Lung (tissue), 12 donors: Measurements from ENCODE around the gene COG2. TPM values are rescaled to one million over a fixed set of nuclear protein-coding genes. Genes with fewer than 3 reads are reported as not detected.

ENCODE experiments used
- ATAC-seq: fragments of 200-7000 bp; cut with Tn5 transposase; one replicate; pipeline ENCODE4 v1.9.1; 2020; ENCODE audit warnings: moderate number of reproducible peaks; ENCODE audit not compliant: insufficient read depth, low FRiP score
- DNase-seq, 3 donors: peaks; one replicate each; pipeline ENCODE4 v3.0.0-alpha.2; 2013 to 2017
- H3K27ac ChIP-seq, 2 donors: one replicate each; pipeline ENCODE4 v1.5.1; 2013; ENCODE audit warnings: mild to moderate bottlenecking in 2 of 2, moderate library complexity in 2 of 2, control low read depth in 1 of 2, inconsistent platforms in 1 of 2, low read depth in 1 of 2, low read length in 1 of 2
- H3K27me3 ChIP-seq, 3 donors: one replicate each; pipeline ENCODE4 v1.5.1; 2013; ENCODE audit warnings: low read length in 2 of 3; ENCODE audit not compliant: control insufficient read depth in 3 of 3, insufficient read depth in 3 of 3
- H3K36me3 ChIP-seq, 4 donors: one replicate each; pipeline ENCODE4 v1.5.1; 2013; ENCODE audit warnings: low read length in 4 of 4, mild to moderate bottlenecking in 1 of 4, moderate library complexity in 1 of 4; ENCODE audit not compliant: control insufficient read depth in 4 of 4, insufficient read depth in 4 of 4
- H3K4me1 ChIP-seq, 5 donors: one replicate each; pipeline ENCODE4 v1.5.1; 2013; ENCODE audit warnings: low read length in 5 of 5, mild to moderate bottlenecking in 2 of 5, moderate library complexity in 1 of 5; ENCODE audit not compliant: control insufficient read depth in 5 of 5, insufficient read depth in 5 of 5
- H3K4me3 ChIP-seq: one replicate; pipeline ENCODE4 v1.5.1; 2013; ENCODE audit warnings: mild to moderate bottlenecking, control low read depth, moderate library complexity
- H3K9ac ChIP-seq, 2 donors: one replicate each; pipeline ENCODE4 v1.5.1; 2013; ENCODE audit warnings: low read length in 2 of 2, control low read depth in 1 of 2; ENCODE audit not compliant: insufficient read depth in 1 of 2
- H3K9me3 ChIP-seq, 4 donors: one replicate each; pipeline ENCODE4 v1.5.1; 2013; ENCODE audit warnings: low read length in 3 of 4, mild to moderate bottlenecking in 1 of 4, moderate library complexity in 1 of 4; ENCODE audit not compliant: control insufficient read depth in 4 of 4, insufficient read depth in 3 of 4
- WGBS, 2 donors: extraction: QIAGEN DNeasy Blood & Tissue Kit; methylation state at CpG; one replicate each; pipeline ENCODE4 v1.1.7; 2013; 5-methylcytosine and 5-hydroxymethylcytosine counted together
- polyA plus RNA-seq, 2 donors: library from polyadenylated mRNA; stranded (reverse); fragments of 200-250 nt; gene quantifications; one replicate each; pipeline ENCODE4 v1.2.1, GENCODE V29; 2013
- total RNA-seq, 2 donors: library from RNA; depleted of rRNA in 1 of 2; stranded (reverse); fragments of >200 nt in 1 of 2; gene quantifications; one replicate each; pipeline ENCODE4 v1.2.1, GENCODE V29; 2014 to 2021
- TF ChIP-seq, protein P1 (sequence below): IDR thresholded peaks from 2 replicates; pipeline ENCODE4 v1.5.1; 2012; ENCODE audit warnings: mild to moderate bottlenecking; ENCODE audit errors: control extremely low read depth, extremely low read depth
- donor health status: control.
- donor health status: control.
- donor health status: Bipolar disorder and iron deficiency.
- donor health status: healthy.
- donor health status: DM: yes; HTN: yes; CAD: no.

COG2 gene
- total and polyA plus RNA-seq, 4 donors, result 8.6 to 41.0 (median 17.5) TPM

DNA sequence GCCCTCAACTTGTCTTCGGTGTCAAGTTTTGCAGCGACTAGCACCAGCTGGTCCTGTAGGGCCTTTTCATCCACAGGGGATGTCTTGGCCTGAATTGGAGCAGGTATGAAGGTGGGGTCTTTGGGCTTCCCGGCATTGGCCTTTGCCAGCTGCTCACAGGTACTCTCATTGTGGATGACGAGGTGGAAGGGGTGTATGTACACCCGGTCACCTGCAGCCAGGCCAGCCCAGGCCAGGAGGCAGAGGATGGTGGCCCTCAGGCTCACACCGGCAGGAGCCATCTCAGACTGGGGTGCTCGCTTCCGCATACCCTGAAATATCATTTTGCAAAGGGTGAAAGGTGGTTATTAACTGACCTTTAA lies 68.2 kb downstream of the COG2 start:
- ATAC-seq (no peak), DNase-seq (no peak)
- H3K36me3 ChIP-seq, result no peaks in the 10 kb centered on the region
- WGBS, 2 donors, result 95 to 97% methylated on average over 8 of the region's 8 CpGs
- peaks cover 0 to 12% (median 6%) of the 10 kb centered on the region in 5 donors for H3K4me1 ChIP-seq
- no peaks in the 10 kb centered on the region for H3K9me3 ChIP-seq
- TF ChIP-seq, protein P1, sequence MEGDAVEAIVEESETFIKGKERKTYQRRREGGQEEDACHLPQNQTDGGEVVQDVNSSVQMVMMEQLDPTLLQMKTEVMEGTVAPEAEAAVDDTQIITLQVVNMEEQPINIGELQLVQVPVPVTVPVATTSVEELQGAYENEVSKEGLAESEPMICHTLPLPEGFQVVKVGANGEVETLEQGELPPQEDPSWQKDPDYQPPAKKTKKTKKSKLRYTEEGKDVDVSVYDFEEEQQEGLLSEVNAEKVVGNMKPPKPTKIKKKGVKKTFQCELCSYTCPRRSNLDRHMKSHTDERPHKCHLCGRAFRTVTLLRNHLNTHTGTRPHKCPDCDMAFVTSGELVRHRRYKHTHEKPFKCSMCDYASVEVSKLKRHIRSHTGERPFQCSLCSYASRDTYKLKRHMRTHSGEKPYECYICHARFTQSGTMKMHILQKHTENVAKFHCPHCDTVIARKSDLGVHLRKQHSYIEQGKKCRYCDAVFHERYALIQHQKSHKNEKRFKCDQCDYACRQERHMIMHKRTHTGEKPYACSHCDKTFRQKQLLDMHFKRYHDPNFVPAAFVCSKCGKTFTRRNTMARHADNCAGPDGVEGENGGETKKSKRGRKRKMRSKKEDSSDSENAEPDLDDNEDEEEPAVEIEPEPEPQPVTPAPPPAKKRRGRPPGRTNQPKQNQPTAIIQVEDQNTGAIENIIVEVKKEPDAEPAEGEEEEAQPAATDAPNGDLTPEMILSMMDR, result no peak
- no peak overlapping the region for H3K27ac ChIP-seq
- H3K4me3 ChIP-seq, result no peak overlapping the region
- no peak overlapping the region for H3K9ac ChIP-seq
- H3K27me3 ChIP-seq, result no peaks in the 10 kb centered on the region

DNA sequence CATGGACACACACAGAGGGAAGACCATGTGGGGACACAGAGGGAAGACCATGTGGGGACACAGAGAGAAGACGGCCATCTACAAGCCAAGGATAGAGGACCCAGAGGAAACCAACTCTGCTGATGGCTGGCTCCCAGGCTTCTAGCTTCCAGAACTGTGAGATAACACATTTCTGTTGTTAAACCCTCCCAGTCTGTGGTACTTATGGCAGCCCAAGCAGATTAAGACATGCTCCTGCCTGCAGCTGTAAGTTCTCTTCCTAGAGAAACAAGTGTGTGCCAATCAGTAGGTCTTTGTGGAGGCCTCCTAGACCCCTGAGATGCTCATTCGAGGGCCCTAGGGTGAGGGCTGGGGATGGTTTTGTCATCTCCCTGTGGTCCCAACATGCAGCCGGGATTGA lies 69.0 kb downstream of the COG2 start:
- no peaks in the 10 kb centered on the region for H3K9me3 ChIP-seq
- no peaks in the 10 kb centered on the region for H3K36me3 ChIP-seq
- 86 to 94% methylated on average over 3 of the region's 3 CpGs for WGBS, 2 donors
- no peak overlapping the region for H3K4me3 ChIP-seq
- H3K27ac ChIP-seq, result no peak overlapping the region
- ATAC-seq, result no peak
- no peak overlapping the region for H3K9ac ChIP-seq
- DNase-seq, result no peak
- H3K27me3 ChIP-seq, result no peaks in the 10 kb centered on the region
- peaks cover 0 to 12% (median 6%) of the 10 kb centered on the region in 5 donors for H3K4me1 ChIP-seq
- TF ChIP-seq, protein P1, result no peak

DNA sequence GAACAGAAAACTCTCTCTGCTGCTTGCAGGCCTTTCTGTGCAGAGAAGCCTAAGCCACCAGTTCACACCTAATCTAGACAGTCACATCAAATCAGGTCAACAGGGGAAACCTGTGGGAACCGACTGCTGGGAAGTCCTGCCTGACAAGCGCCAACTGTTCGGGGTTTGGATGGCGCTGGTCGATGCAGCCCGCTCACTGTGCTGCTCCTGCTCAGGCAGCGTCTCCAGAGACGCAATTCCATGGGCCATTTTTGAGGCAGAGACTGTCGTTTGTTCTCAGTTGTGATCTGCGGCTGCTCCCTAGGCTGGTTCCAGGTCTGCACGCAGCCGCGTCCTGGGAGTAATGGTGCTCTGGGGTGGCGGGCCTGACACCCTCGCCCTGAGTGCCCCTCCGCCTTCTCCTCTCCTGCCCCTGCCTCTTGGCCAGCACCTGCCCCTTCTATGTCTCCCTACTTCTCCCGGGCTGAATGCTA lies 70.2 kb downstream of the COG2 start:
- Histone ChIP-seq H3K36me3 (no peaks in the 10 kb centered on the region), H3K4me3 (no peak overlapping the region), H3K27ac (no peak overlapping the region), H3K27me3 (no peaks in the 10 kb centered on the region), H3K9me3 (no peaks in the 10 kb centered on the region), H3K4me1 (peaks cover 0 to 12% (median 6%) of the 10 kb centered on the region in 5 donors), H3K9ac (no peak overlapping the region)
- TF ChIP-seq, protein P1, result no peak
- no peak for DNase-seq
- ATAC-seq, result no peak
- WGBS, 2 donors, result 90 to 94% methylated on average over 17 of the region's 17 CpGs

DNA sequence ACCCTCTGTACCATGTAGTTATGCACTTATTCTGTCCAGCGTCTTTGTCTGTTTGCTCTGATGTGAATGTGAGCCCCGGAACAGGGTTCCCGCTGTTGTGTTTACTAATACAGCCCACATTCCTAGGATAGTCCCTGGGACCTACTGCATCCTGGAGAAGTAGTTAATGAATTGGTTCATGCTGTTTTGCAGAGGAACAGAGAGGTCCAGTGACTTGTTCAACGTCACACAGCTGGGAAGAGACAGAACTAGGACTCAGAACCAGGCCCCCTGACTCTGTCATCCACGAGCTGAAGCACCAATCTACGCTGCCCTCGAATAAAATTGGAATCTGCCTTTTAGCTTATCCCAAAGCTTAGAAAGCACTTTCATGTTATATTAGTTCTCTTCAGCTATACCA lies 70.9 kb downstream of the COG2 start:
- DNase-seq (no peak), ATAC-seq (no peak)
- Histone ChIP-seq H3K4me3 (no peak overlapping the region), H3K9me3 (no peaks in the 10 kb centered on the region), H3K27me3 (no peaks in the 10 kb centered on the region), H3K27ac (no peak overlapping the region), H3K4me1 (peaks cover 0 to 12% (median 5%) of the 10 kb centered on the region in 5 donors), H3K36me3 (no peaks in the 10 kb centered on the region), H3K9ac (no peak overlapping the region)
- 79 to 83% methylated on average over 7 of the region's 7 CpGs for WGBS, 2 donors
- TF ChIP-seq, protein P1, result no peak
